CD4-positive, alpha-beta T cell treated with Interferon alpha-2 for 1 hour (primary cell): ENCODE results near the gene PRKAG1.

Experiments used
- DNase-seq, 2 donors: peaks; one replicate each; pipeline ENCODE4 v3.0.0-alpha.2; 2020 to 2022

The PRKAG1 gene

GRCh38 chr12:49049566-49050224 is 31.1 kb upstream of the PRKAG1 start:
- DNase-seq: no peak

- no peak for DNase-seq
Observed at GRCh38 chr12:49048953-49049352, 30.4 kb upstream of the PRKAG1 start.

- no peak for DNase-seq
Observed at GRCh38 chr12:49046129-49046895, 27.7 kb upstream of the PRKAG1 start.

- DNase-seq: no peak
Observed at GRCh38 chr12:49044660-49045059, 26.1 kb upstream of the PRKAG1 start.

- peak; percentile 77 to 84 for DNase-seq
Observed at GRCh38 chr12:49043856-49044258, 25.3 kb upstream of the PRKAG1 start.

- DNase-seq: no peak
Observed at GRCh38 chr12:49043241-49043640, 24.7 kb upstream of the PRKAG1 start.

GRCh38 chr12:49041881-49042484 is 23.4 kb upstream of the PRKAG1 start:
- DNase-seq: no peak

- no peak for DNase-seq
Observed at GRCh38 chr12:49041036-49041880, 22.7 kb upstream of the PRKAG1 start.

GRCh38 chr12:49040364-49040855 is 21.8 kb upstream of the PRKAG1 start:
- DNase-seq: no peak

- no peak for DNase-seq
Observed at GRCh38 chr12:49039421-49040363, 21.1 kb upstream of the PRKAG1 start.

GRCh38 chr12:49038291-49038955 is 19.8 kb upstream of the PRKAG1 start:
- no peak for DNase-seq

- no peak for DNase-seq
Observed at GRCh38 chr12:49037947-49038237, 19.3 kb upstream of the PRKAG1 start.

GRCh38 chr12:49037111-49037946 is 18.8 kb upstream of the PRKAG1 start:
- no peak for DNase-seq

GRCh38 chr12:49036029-49036428 is 17.5 kb upstream of the PRKAG1 start:
- no peak for DNase-seq

- DNase-seq: no peak
Observed at GRCh38 chr12:49034286-49034622, 15.7 kb upstream of the PRKAG1 start.

GRCh38 chr12:49033611-49034285 is 15.2 kb upstream of the PRKAG1 start:
- DNase-seq: no peak

GRCh38 chr12:49032679-49033447 is 14.3 kb upstream of the PRKAG1 start:
- DNase-seq: no peak

GRCh38 chr12:49032276-49032675 is 13.7 kb upstream of the PRKAG1 start:
- no peak for DNase-seq

- no peak for DNase-seq
Observed at GRCh38 chr12:49031573-49032161, 13.1 kb upstream of the PRKAG1 start.
